Suprapubic skin (tissue), 3 donors: Measurements from ENCODE around the gene RHEB.

Experiments
- POLR2A ChIP-seq, 2 donors: fragments of 450-650 bp; IDR thresholded peaks; one replicate each; pipeline ENCODE4 v1.6.1; 2017; ENCODE audit warnings: antibody characterized with exemption in 2 of 2, mild to moderate bottlenecking in 2 of 2, moderate library complexity in 2 of 2
- TF ChIP-seq, protein P1 (sequence below), 2 donors: fragments of 200-600 bp in 1 of 2; fragments of 450-650 bp in 1 of 2; sonication (generic) in 1 of 2; IDR thresholded peaks; one replicate each; pipeline ENCODE4 v1.5.1; 2016 to 2019; ENCODE audit warnings: antibody characterized with exemption in 2 of 2, mild to moderate bottlenecking in 1 of 2, moderate library complexity in 1 of 2

DNA sequence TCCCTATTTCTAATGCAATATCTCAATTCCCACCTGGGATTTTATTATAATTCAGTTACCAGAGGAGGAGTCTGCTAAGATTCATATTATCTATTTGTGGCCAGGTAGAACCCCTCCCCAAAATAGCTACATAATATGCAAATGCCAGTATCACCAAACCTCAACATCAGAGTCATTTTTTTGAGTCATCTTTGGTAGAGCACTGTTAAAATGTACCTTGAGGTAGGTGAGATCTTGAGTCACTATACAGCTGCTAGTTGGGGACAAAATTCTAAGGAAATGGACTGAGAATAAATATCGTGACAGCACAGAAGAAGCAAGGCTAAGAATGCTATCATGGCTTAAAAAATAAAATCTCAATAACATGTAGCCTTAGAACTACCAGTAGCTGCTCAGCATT is 75.1 kb downstream of the RHEB start:
- TF ChIP-seq, protein P1, sequence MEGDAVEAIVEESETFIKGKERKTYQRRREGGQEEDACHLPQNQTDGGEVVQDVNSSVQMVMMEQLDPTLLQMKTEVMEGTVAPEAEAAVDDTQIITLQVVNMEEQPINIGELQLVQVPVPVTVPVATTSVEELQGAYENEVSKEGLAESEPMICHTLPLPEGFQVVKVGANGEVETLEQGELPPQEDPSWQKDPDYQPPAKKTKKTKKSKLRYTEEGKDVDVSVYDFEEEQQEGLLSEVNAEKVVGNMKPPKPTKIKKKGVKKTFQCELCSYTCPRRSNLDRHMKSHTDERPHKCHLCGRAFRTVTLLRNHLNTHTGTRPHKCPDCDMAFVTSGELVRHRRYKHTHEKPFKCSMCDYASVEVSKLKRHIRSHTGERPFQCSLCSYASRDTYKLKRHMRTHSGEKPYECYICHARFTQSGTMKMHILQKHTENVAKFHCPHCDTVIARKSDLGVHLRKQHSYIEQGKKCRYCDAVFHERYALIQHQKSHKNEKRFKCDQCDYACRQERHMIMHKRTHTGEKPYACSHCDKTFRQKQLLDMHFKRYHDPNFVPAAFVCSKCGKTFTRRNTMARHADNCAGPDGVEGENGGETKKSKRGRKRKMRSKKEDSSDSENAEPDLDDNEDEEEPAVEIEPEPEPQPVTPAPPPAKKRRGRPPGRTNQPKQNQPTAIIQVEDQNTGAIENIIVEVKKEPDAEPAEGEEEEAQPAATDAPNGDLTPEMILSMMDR (IDR thresholded peaks at IDR 0.05), result no peak
- TF ChIP-seq POLR2A (IDR thresholded peaks at IDR 0.05), result no peak
